ENCODE measurements around the gene OTULINL.

OTULINL gene

GRCh38 chr5:14598225-14598624, 16.6 kb downstream of the OTULINL start:
- in situ Hi-C loops (cut with MboI; ENCODE audit: low sequenced_read_pairs): no loop called here

GRCh38 chr5:14599476-14600127, 18.0 kb downstream of the OTULINL start:
- in situ Hi-C loops (cut with MboI; ENCODE audit: low sequenced_read_pairs): no loop called here

GRCh38 chr5:14600846-14601245, 19.3 kb downstream of the OTULINL start:
- in situ Hi-C loops (cut with MboI; ENCODE audit: low sequenced_read_pairs): no loop called here

GRCh38 chr5:14603141-14603540, 21.5 kb downstream of the OTULINL start:
- in situ Hi-C loops (cut with MboI; ENCODE audit: low sequenced_read_pairs): no loop called here

- in situ Hi-C loops (cut with MboI; ENCODE audit: low sequenced_read_pairs): no loop called here
Observed at GRCh38 chr5:14607104-14607503, 25.5 kb downstream of the OTULINL start.

GRCh38 chr5:14608169-14608568, 26.6 kb downstream of the OTULINL start:
- in situ Hi-C loops (cut with MboI; ENCODE audit: low sequenced_read_pairs): no loop called here

- in situ Hi-C loops (cut with MboI; ENCODE audit: low sequenced_read_pairs): no loop called here
Observed at GRCh38 chr5:14611737-14612136, 30.1 kb downstream of the OTULINL start.

GRCh38 chr5:14614490-14614889, 32.9 kb downstream of the OTULINL start:
- in situ Hi-C loops (cut with MboI; ENCODE audit: low sequenced_read_pairs): no loop called here

GRCh38 chr5:14615365-14615764, 33.8 kb downstream of the OTULINL start:
- in situ Hi-C loops (cut with MboI; ENCODE audit: low sequenced_read_pairs): no loop called here

- in situ Hi-C loops (cut with MboI; ENCODE audit: low sequenced_read_pairs): no loop called here
Observed at GRCh38 chr5:14617441-14617840, 35.8 kb downstream of the OTULINL start.

- in situ Hi-C loops (cut with MboI; ENCODE audit: low sequenced_read_pairs): loop anchor here (25.0 kb wide), 1 partner anchor 640 kb away; no protein-coding TSS in a partner anchor
Observed at GRCh38 chr5:14627270-14627669, 45.7 kb downstream of the OTULINL start.

- in situ Hi-C loops (cut with MboI; ENCODE audit: low sequenced_read_pairs): loop anchor here (25.0 kb wide), 1 partner anchor 641 kb away; no protein-coding TSS in a partner anchor
Observed at GRCh38 chr5:14628346-14628745, 46.8 kb downstream of the OTULINL start.

GRCh38 chr5:14630671-14631070, 49.1 kb downstream of the OTULINL start:
- in situ Hi-C loops (cut with MboI; ENCODE audit: low sequenced_read_pairs): loop anchor here (25.0 kb wide), 1 partner anchor 643 kb away; no protein-coding TSS in a partner anchor

- in situ Hi-C loops (cut with MboI; ENCODE audit: low sequenced_read_pairs): loop anchor here (25.0 kb wide), 1 partner anchor 648 kb away; no protein-coding TSS in a partner anchor
Observed at GRCh38 chr5:14635656-14636055, 54.1 kb downstream of the OTULINL start.

- in situ Hi-C loops (cut with MboI; ENCODE audit: low sequenced_read_pairs): loop anchor here (10.0 to 25.0 kb wide), 2 partner anchors 276 to 653 kb away; no protein-coding TSS in a partner anchor
Observed at GRCh38 chr5:14640765-14641164, 59.2 kb downstream of the OTULINL start.

- in situ Hi-C loops (cut with MboI; ENCODE audit: low sequenced_read_pairs): loop anchor here (10.0 to 25.0 kb wide), 2 partner anchors 280 to 657 kb away; no protein-coding TSS in a partner anchor
Observed at GRCh38 chr5:14644623-14645237, 63.1 kb downstream of the OTULINL start.

- in situ Hi-C loops (cut with MboI; ENCODE audit: low sequenced_read_pairs): no loop called here
Observed at GRCh38 chr5:14650052-14650451, 68.5 kb downstream of the OTULINL start.

- in situ Hi-C loops (cut with MboI; ENCODE audit: low sequenced_read_pairs): no loop called here
Observed at GRCh38 chr5:14655146-14655741, 73.7 kb downstream of the OTULINL start.

- in situ Hi-C loops (cut with MboI; ENCODE audit: low sequenced_read_pairs): no loop called here
Observed at GRCh38 chr5:14656898-14657297, 75.3 kb downstream of the OTULINL start.

GRCh38 chr5:14659821-14660607, 78.4 kb downstream of the OTULINL start:
- in situ Hi-C loops (cut with MboI; ENCODE audit: low sequenced_read_pairs): no loop called here

- in situ Hi-C loops (cut with MboI; ENCODE audit: low sequenced_read_pairs): no loop called here
Observed at GRCh38 chr5:14660833-14661232, 79.2 kb downstream of the OTULINL start.
